Neural cell (in vitro differentiated cells): ENCODE results near the gene WWC2.

ENCODE experiments used
- CTCF ChIP-seq: fragments of 450-650 bp; IDR thresholded peaks from 2 replicates; pipeline ENCODE4 v1.5.1; 2014; ENCODE audit warnings: antibody characterized with exemption, mild to moderate bottlenecking, moderate library complexity; ENCODE audit not compliant: poor library complexity, severe bottlenecking
- EP300 ChIP-seq: fragments of 450-650 bp; conservative IDR thresholded peaks from 2 replicates; pipeline ENCODE4 v1.6.1; 2014; ENCODE audit warnings: antibody characterized with exemption, mild to moderate bottlenecking, moderate library complexity; ENCODE audit not compliant: poor library complexity, severe bottlenecking
- MXI1 ChIP-seq: fragments of 450-650 bp; conservative IDR thresholded peaks from 2 replicates; pipeline ENCODE4 v1.6.1; 2014; ENCODE audit warnings: antibody characterized with exemption, mild to moderate bottlenecking; ENCODE audit not compliant: poor library complexity, severe bottlenecking
- RAD21 ChIP-seq: fragments of 450-650 bp; conservative IDR thresholded peaks from 2 replicates; pipeline ENCODE4 v1.6.1; 2014; ENCODE audit warnings: antibody characterized with exemption, mild to moderate bottlenecking, moderate library complexity
- REST ChIP-seq: IDR thresholded peaks from 2 replicates; pipeline ENCODE4 v1.6.1; 2012; ENCODE audit warnings: borderline replicate concordance
- SMC3 ChIP-seq: fragments of 450-650 bp; conservative IDR thresholded peaks from 2 replicates; pipeline ENCODE4 v1.6.1; 2014; ENCODE audit warnings: antibody characterized with exemption, mild to moderate bottlenecking, moderate library complexity; ENCODE audit not compliant: poor library complexity

- TF ChIP-seq REST (no peak), RAD21 (no peak), EP300 (no peak), CTCF (no peak), SMC3 (no peak), MXI1 (no peak)
These were observed 205.0 kb downstream of the WWC2 start for GRCh38 chr4:183304067-183304466.
